OCI-LY7 (cell line): ENCODE measurements around the gene ELMOD3. TPM values are rescaled to one million over a fixed set of nuclear protein-coding genes. Genes with fewer than 3 reads are reported as not detected.
"Not testable (repeated sequence)": the region's sequence is repeated elsewhere in the genome, so short reads cannot be mapped to it uniquely, and the experiment has no call there.

Source experiments
- BruUV-seq: library from RNA; stranded (reverse); fragments of 400-500 nt; replicated peaks from 2 replicates; lab custom pipeline; 2021; lab: Mats Ljungman, UMichigan
- CTCF ChIA-PET: fragments of 300-600 bp; sonication (Branson Sonifier 250); formaldehyde crosslinking; loops from one replicate; lab custom pipeline; 2022; ENCODE audit warnings: antibody characterized with exemption; ENCODE audit not compliant: unreplicated experiment; lab: Charles Lee
- POLR2A ChIA-PET: fragments of 300-600 bp; sonication (Branson Sonifier 250); formaldehyde crosslinking; loops from one replicate; lab custom pipeline; 2022; ENCODE audit warnings: antibody characterized with exemption; lab: Charles Lee
- DNase-seq: peaks from one replicate; pipeline ENCODE4 v3.0.0-alpha.2; 2015; ENCODE audit warnings: low spot score
- H2AFZ ChIP-seq: fragments of 200-600 bp; sonication (generic), shearing (Covaris generic); 2 replicates; pipeline ENCODE4 v1.6.1; 2014; ENCODE audit warnings: mild to moderate bottlenecking, antibody characterized with exemption, low read length, moderate library complexity
- H3K27ac ChIP-seq: fragments of 200-600 bp; sonication (generic); 2 replicates; pipeline ENCODE4 v1.5.1; 2014; ENCODE audit warnings: mixed run types, low read depth, mild to moderate bottlenecking, moderate library complexity, low read length, inconsistent platforms; ENCODE audit not compliant: poor library complexity, severe bottlenecking
- H3K36me3 ChIP-seq: fragments of 200-600 bp; sonication (generic); 2 replicates; pipeline ENCODE4 v1.6.1; 2014; ENCODE audit warnings: mild to moderate bottlenecking, antibody characterized with exemption, low read length, moderate library complexity, mixed read lengths; ENCODE audit not compliant: insufficient read depth
- H3K4me1 ChIP-seq: fragments of 200-600 bp; sonication (generic); 2 replicates; pipeline ENCODE4 v1.5.1; 2014; ENCODE audit warnings: mild to moderate bottlenecking, low read length; ENCODE audit not compliant: insufficient read depth, poor library complexity, severe bottlenecking
- H3K4me2 ChIP-seq: fragments of 200-600 bp; sonication (generic); 2 replicates; pipeline ENCODE4 v1.6.1; 2014; ENCODE audit warnings: mild to moderate bottlenecking, low read length
- H3K4me3 ChIP-seq: fragments of 200-600 bp; sonication (generic); 2 replicates; pipeline ENCODE4 v1.5.1; 2014; ENCODE audit warnings: mild to moderate bottlenecking, low read depth, low read length; ENCODE audit not compliant: poor library complexity, severe bottlenecking
- H3K79me2 ChIP-seq: fragments of 200-600 bp; sonication (generic); 2 replicates; pipeline ENCODE4 v1.6.1; 2016; ENCODE audit warnings: low read depth, mild to moderate bottlenecking, low read length, moderate library complexity, mixed read lengths; ENCODE audit not compliant: insufficient read depth
- H3K9me2 ChIP-seq: fragments of 200-600 bp; sonication (generic); 2 replicates; pipeline ENCODE4 v1.6.1; 2016; ENCODE audit warnings: mild to moderate bottlenecking, low read length, mixed read lengths; ENCODE audit not compliant: insufficient read depth
- H3K9me3 ChIP-seq: fragments of 200-600 bp; sonication (generic); 2 replicates; pipeline ENCODE4 v1.6.1; 2014; ENCODE audit warnings: mild to moderate bottlenecking, mixed run types, low read length, mixed read lengths
- H4K20me1 ChIP-seq: fragments of 200-600 bp; sonication (generic); 2 replicates; pipeline ENCODE4 v1.6.1; 2014; ENCODE audit warnings: mild to moderate bottlenecking, antibody characterized with exemption, low read length, moderate library complexity, mixed read lengths; ENCODE audit not compliant: insufficient read depth
- EZH2phosphoT487 ChIP-seq: fragments of 200-600 bp; sonication (generic); IDR thresholded peaks from 2 replicates; pipeline ENCODE4 v1.6.1; 2018; ENCODE audit warnings: low read depth, borderline replicate concordance, mild to moderate bottlenecking, mixed run types, antibody characterized with exemption, low read length, moderate library complexity, mixed read lengths
- intact Hi-C: fragments of 100-400 bp; cut with micrococcal nuclease; formaldehyde crosslinking; loops from one replicate; pipeline ENCODE4 v1.10.0; 2022; ENCODE audit not compliant: unreplicated experiment
- total RNA-seq, 2 experiments: library from RNA; depleted of rRNA in 1 of 2; stranded (reverse); fragments of >200 nt in 1 of 2; shearing (Covaris generic) in 1 of 2; gene quantifications; 2 replicates each; pipeline ENCODE4 v1.2.3, GENCODE V29; 2014 to 2022
- TF ChIP-seq, protein P1 (sequence below): fragments of 200-600 bp; sonication (generic); conservative IDR thresholded peaks from 2 replicates; pipeline ENCODE4 v1.5.1; 2014; ENCODE audit warnings: mild to moderate bottlenecking, antibody characterized with exemption, low read length, moderate library complexity, mixed read lengths

The ELMOD3 gene
- total RNA-seq, 2 experiments from 2014 or later = 12.0 to 18.5 TPM

DNA sequence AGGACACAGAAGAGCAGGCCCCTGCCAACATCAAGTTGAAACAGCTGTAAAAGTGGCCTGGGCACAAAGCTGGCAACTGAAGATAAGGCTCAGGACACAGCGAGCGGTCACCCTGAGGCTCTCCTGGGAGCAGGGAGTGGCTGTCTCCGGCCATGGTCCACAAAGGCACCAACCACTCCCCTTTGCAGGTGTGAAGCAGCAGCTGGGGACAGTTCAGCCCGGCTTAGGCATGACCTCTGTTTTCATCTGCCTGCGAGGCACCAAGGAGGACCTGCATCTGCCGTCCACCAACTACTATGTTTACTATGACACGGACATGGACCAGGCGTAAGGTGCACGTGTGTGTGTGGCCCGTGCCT lies 39.7 kb upstream of the ELMOD3 start:
- H4K20me1 ChIP-seq = no peaks in the 10 kb centered on the region; the same call in 1 of the 2 replicates
- H3K79me2 ChIP-seq = peaks cover 13% of the 10 kb centered on the region; the same call in 1 of the 2 replicates
- H3K36me3 ChIP-seq = peaks cover 52% of the 10 kb centered on the region
- ChIA-PET POLR2A (interaction anchor here (1.0 kb wide), 1 partner anchor 9 kb away, joined by 6 read pairs; no protein-coding TSS in a partner anchor), CTCF (no interaction called here)
- BruUV-seq = no TSS peak
- H3K9me3 ChIP-seq = no peaks in the 10 kb centered on the region
- no peak overlapping the region for H2AFZ ChIP-seq
- no peak overlapping the region for H3K27ac ChIP-seq
- DNase-seq = no peak
- peaks cover 11% of the 10 kb centered on the region for H3K4me1 ChIP-seq
- no peaks in the 10 kb centered on the region for H3K9me2 ChIP-seq
- no peak overlapping the region for H3K4me2 ChIP-seq
- intact Hi-C loops = no loop called here
- no peak for TF ChIP-seq EZH2phosphoT487
- TF ChIP-seq, protein P1, sequence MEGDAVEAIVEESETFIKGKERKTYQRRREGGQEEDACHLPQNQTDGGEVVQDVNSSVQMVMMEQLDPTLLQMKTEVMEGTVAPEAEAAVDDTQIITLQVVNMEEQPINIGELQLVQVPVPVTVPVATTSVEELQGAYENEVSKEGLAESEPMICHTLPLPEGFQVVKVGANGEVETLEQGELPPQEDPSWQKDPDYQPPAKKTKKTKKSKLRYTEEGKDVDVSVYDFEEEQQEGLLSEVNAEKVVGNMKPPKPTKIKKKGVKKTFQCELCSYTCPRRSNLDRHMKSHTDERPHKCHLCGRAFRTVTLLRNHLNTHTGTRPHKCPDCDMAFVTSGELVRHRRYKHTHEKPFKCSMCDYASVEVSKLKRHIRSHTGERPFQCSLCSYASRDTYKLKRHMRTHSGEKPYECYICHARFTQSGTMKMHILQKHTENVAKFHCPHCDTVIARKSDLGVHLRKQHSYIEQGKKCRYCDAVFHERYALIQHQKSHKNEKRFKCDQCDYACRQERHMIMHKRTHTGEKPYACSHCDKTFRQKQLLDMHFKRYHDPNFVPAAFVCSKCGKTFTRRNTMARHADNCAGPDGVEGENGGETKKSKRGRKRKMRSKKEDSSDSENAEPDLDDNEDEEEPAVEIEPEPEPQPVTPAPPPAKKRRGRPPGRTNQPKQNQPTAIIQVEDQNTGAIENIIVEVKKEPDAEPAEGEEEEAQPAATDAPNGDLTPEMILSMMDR = no peak
- no peak overlapping the region for H3K4me3 ChIP-seq

DNA sequence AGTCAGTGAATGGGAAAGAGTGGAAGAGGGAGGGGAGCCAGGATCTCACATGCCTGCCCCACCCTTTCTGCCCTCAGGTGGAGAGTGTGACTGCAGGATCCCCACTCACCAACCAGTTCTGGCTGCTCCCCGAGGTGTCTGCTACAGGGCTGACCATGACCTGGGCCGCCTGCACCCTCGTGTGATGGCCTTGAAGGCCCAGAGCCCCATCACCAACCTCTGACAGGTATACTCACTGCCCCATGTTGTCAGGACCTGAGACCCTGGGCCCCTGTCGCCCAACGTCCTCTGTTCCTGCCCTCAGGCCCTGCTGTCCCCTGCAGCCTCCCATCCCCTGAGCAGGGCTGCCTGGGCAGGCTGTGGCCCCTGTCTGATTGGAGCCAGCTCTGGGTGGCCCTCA lies 38.6 kb upstream of the ELMOD3 start:
- DNase-seq, CTCF ChIA-PET, H3K9me3 ChIP-seq, BruUV-seq, intact Hi-C loops, H3K27ac ChIP-seq, H3K9me2 ChIP-seq, POLR2A ChIA-PET, H3K4me3 ChIP-seq, H3K4me2 ChIP-seq, H4K20me1 ChIP-seq, H2AFZ ChIP-seq, H3K4me1 ChIP-seq: not testable (repeated sequence)
- H3K36me3 ChIP-seq = peaks cover 63% of the 10 kb centered on the region
- peaks cover 21% of the 10 kb centered on the region; the same call in 1 of the 2 replicates for H3K79me2 ChIP-seq

DNA sequence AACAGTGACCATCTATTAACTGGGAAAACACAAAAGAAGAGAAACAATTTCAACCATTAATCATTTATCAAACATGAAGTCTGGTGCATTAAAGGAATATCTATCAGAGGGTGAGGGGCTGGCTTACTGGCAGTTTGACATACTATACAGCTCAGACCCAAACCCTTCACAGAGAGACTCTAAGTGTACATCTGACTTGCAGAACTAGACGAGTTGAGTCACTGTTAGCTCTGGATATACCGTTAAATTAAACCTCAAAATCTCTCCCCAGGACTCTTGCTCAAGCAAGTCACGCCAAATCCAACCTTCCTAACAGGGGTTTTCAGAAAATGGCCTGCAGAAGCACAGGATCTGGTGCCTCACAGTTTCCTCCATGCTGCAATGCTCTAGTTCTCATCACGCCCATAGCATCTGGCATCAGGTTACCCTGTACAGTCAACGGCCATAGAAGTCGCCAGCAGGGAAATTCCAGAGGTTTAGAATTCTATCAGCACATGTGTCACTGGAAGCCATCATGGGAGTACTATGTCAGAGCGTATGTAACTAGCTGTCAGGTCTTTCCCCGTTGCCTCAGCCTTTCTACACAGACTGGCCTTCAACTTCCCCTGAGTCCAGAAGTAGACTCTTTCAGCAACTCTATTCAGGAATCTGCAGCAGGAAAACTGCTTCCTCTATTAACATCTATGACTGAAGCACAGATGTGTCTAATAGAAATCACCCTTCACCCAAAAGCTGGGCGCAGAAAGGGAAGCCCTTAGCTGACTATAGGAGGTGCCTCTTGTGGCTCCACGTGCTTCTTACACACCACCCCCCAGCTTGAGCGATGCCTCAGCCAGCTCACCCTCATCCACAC lies 36.1 kb upstream of the ELMOD3 start:
- Histone ChIP-seq H3K9me3 (no peaks in the 10 kb centered on the region), H3K9me2 (no peaks in the 10 kb centered on the region), H3K36me3 (peaks cover 87% of the 10 kb centered on the region), H3K79me2 (peaks cover 45% of the 10 kb centered on the region; the same call in 1 of the 2 replicates), H3K4me3 (no peak overlapping the region), H3K27ac (no peak overlapping the region), H3K4me2 (no peak overlapping the region), H2AFZ (no peak overlapping the region), H3K4me1 (peaks cover 11% of the 10 kb centered on the region), H4K20me1 (peaks cover 17% of the 10 kb centered on the region; the same call in 1 of the 2 replicates)
- TSS peak; percentile 16 for BruUV-seq
- intact Hi-C loops = no loop called here
- CTCF ChIA-PET = interaction anchor here (1.3 kb wide), 1 partner anchor 8 kb away, joined by 3 read pairs; no protein-coding TSS in a partner anchor
- POLR2A ChIA-PET = interaction anchor here (0.7 to 1.0 kb wide), 3 partner anchors 9 kb away, joined by 3 to 10 read pairs (median 4); partner anchors contain the start of gene TGOLN2
- TF ChIP-seq, protein P1 = no peak
- TF ChIP-seq EZH2phosphoT487 = no peak
- DNase-seq = no peak
